A549 (cell line): ENCODE measurements around the gene WNT11. TPM values are rescaled to one million over a fixed set of nuclear protein-coding genes. Genes with fewer than 3 reads are reported as not detected.

Source experiments
- ATAC-seq, 2 experiments: fragments of 200-7000 bp in 1 of 2; fragments of >200 bp in 1 of 2; cut with Nextera tagmentation in 1 of 2; cut with Tn5 transposase in 1 of 2; 3 replicates each; pipeline versions ENCODE4 v1.8.0 to v1.9.1; 2018 to 2020; ENCODE audit warnings: mild to moderate bottlenecking in 1 of 2, moderate library complexity in 1 of 2
- CTCF ChIA-PET: fragments of 300-600 bp; sonication (Branson Sonifier 250); formaldehyde crosslinking; extraction: SDS; loops from one replicate; lab custom pipeline; 2021; ENCODE audit warnings: antibody characterized with exemption, inconsistent platforms; lab: Yijun Ruan, JAX
- POLR2A ChIA-PET: fragments of 350-600 bp; formaldehyde crosslinking; extraction: SDS; loops from one replicate; lab custom pipeline; 2021; ENCODE audit warnings: antibody characterized with exemption, inconsistent platforms; lab: Yijun Ruan, JAX
- DNase-seq, 2 experiments: peaks; one replicate each; pipeline versions ENCODE4 v3.0.0 to v3.0.0-alpha.2; 2011 to 2016; ENCODE audit warnings: low read depth in 1 of 2, low spot score in 1 of 2
- FAIRE-seq: peaks from 2 replicates; lab custom pipeline; 2011; peaks lifted over from hg19 to GRCh38; lab: Jason Lieb, UNC
- H3K27ac ChIP-seq, 2 experiments: fragments of >200 bp; sonication (Bioruptor Twin); formaldehyde crosslinking; 3 replicates each; pipeline ENCODE4 v1.5.1; 2016 to 2017
- H3K4me1 ChIP-seq: fragments of >200 bp; sonication (Bioruptor Twin); formaldehyde crosslinking; 3 replicates; pipeline ENCODE4 v1.6.1; 2016
- H3K4me2 ChIP-seq: fragments of >200 bp; sonication (Bioruptor Twin); formaldehyde crosslinking; 3 replicates; pipeline ENCODE4 v1.6.1; 2016
- H3K4me3 ChIP-seq: fragments of >200 bp; sonication (Bioruptor Twin); formaldehyde crosslinking; 3 replicates; pipeline ENCODE4 v1.5.1; 2016
- H3K9me3 ChIP-seq: fragments of >200 bp; sonication (Bioruptor Twin); formaldehyde crosslinking; 3 replicates; pipeline ENCODE4 v1.6.1; 2016
- CBX2 ChIP-seq: fragments of 200-600 bp; sonication (generic); IDR thresholded peaks from 2 replicates; pipeline ENCODE4 v1.6.1; 2016; ENCODE audit warnings: low read depth, mild to moderate bottlenecking, borderline replicate concordance
- CBX8 ChIP-seq: fragments of 200-600 bp; sonication (generic); IDR thresholded peaks from 2 replicates; pipeline ENCODE4 v1.6.1; 2016
- CTCF ChIP-seq: fragments of >200 bp; sonication (Bioruptor Twin); formaldehyde crosslinking; IDR thresholded peaks from 3 replicates; pipeline ENCODE4 v1.5.1; 2016
- EHF ChIP-seq: fragments of 250-450 bp; sonication (Bioruptor Pico); IDR thresholded peaks from 2 replicates; pipeline ENCODE4 v1.5.0; 2020; ENCODE audit warnings: mild to moderate bottlenecking
- FOXS1 ChIP-seq: fragments of 250-450 bp; sonication (Bioruptor Pico); IDR thresholded peaks from 2 replicates; pipeline ENCODE4 v1.5.0; 2020; ENCODE audit warnings: mild to moderate bottlenecking, moderate library complexity
- GATA3 ChIP-seq: IDR thresholded peaks from 2 replicates; pipeline ENCODE4 v1.6.1; 2012; ENCODE audit warnings: borderline replicate concordance
- HEYL ChIP-seq: fragments of 250-450 bp; sonication (Bioruptor Pico); IDR thresholded peaks from 2 replicates; pipeline ENCODE4 v1.8.0; 2021; ENCODE audit warnings: mild to moderate bottlenecking, moderate library complexity
- HOXB5 ChIP-seq: fragments of 250-450 bp; sonication (Bioruptor Pico); IDR thresholded peaks from 2 replicates; pipeline ENCODE4 v1.5.0; 2020; ENCODE audit warnings: mild to moderate bottlenecking, moderate library complexity
- JUN ChIP-seq, 2 experiments: fragments of >200 bp; sonication (Bioruptor Twin); formaldehyde crosslinking; IDR thresholded peaks; 2 replicates in 1 of 2; 3 replicates in 1 of 2; pipeline ENCODE4 v1.6.1; 2016 to 2017
- JUNB ChIP-seq: fragments of >200 bp; sonication (Bioruptor Twin); formaldehyde crosslinking; IDR thresholded peaks from 2 replicates; pipeline ENCODE4 v1.6.1; 2016
- MYC ChIP-seq: IDR thresholded peaks from 2 replicates; pipeline ENCODE4 v1.6.1; 2012; ENCODE audit warnings: mild to moderate bottlenecking, inconsistent platforms, low read length, improper control_type of control experiment, borderline replicate concordance
- NFE2L2 ChIP-seq: fragments of 150-350 bp; conservative IDR thresholded peaks from 2 replicates; pipeline ENCODE4 v1.6.1; 2014; ENCODE audit warnings: low read length
- NPAS2 ChIP-seq: fragments of 250-450 bp; sonication (Bioruptor Pico); IDR thresholded peaks from 2 replicates; pipeline ENCODE4 v1.8.0; 2022; ENCODE audit warnings: mild to moderate bottlenecking, moderate library complexity, borderline replicate concordance
- RARB ChIP-seq: fragments of 250-450 bp; sonication (Bioruptor Pico); IDR thresholded peaks from 2 replicates; pipeline ENCODE4 v1.8.0; 2021; ENCODE audit warnings: mild to moderate bottlenecking, moderate library complexity
- RCOR1 ChIP-seq: fragments of 150-350 bp; IDR thresholded peaks from 2 replicates; pipeline ENCODE4 v1.6.1; 2014; ENCODE audit warnings: antibody characterized with exemption, low read length, low read depth
- REST ChIP-seq: fragments of 200-600 bp; sonication (generic); IDR thresholded peaks from 2 replicates; pipeline ENCODE4 v1.6.1; 2016; ENCODE audit warnings: antibody characterized with exemption, mild to moderate bottlenecking, moderate library complexity
- RFX5 ChIP-seq: fragments of 450-650 bp; IDR thresholded peaks from 2 replicates; pipeline ENCODE4 v1.7.1; 2014; ENCODE audit warnings: antibody characterized with exemption, mild to moderate bottlenecking, moderate library complexity
- TFCP2L1 ChIP-seq: fragments of 250-450 bp; sonication (Bioruptor Pico); IDR thresholded peaks from 2 replicates; pipeline ENCODE4 v1.5.0; 2021; ENCODE audit warnings: mild to moderate bottlenecking
- USF2 ChIP-seq: fragments of 450-650 bp; IDR thresholded peaks from 2 replicates; pipeline ENCODE4 v1.6.1; 2014; ENCODE audit warnings: antibody characterized with exemption
- WGBS: methylation state at CpG from one replicate; pipeline ENCODE4 v1.1.6; 2017; ENCODE audit errors: missing lambda C conversion rate; 5-methylcytosine and 5-hydroxymethylcytosine counted together
- polyA plus RNA-seq, 4 experiments: library from polyadenylated mRNA; depleted of rRNA in 3 of 4; stranded (reverse); fragments of >200 nt; fragmentation: RNase III in 1 of 4; extraction: RNeasy Plus Mini Kit Qiagen cat#74134 plus additional on column Dnase treatment in 1 of 4; gene quantifications; 2 replicates in 3 of 4; 3 replicates in 1 of 4; pipeline ENCODE4 v1.2.3, GENCODE V29; 2011 to 2017

WNT11 gene
- polyA plus RNA-seq, 2 of the 4 experiments (the other 2 are of a cell fraction): 0.36 to 0.57 TPM

GRCh38 chr11:76181371-76181770 is 24.9 kb downstream of the WNT11 start:
- no peak for ATAC-seq
- no peak overlapping the region for H3K4me3 ChIP-seq

GRCh38 chr11:76179147-76179546 is 27.2 kb downstream of the WNT11 start:
- TF ChIP-seq RCOR1 (no peak), GATA3 (no peak), HEYL (no peak), CBX8 (no peak), TFCP2L1 (CRISPR knock-in tag) (no peak), FOXS1 (CRISPR knock-in tag) (no peak), JUN (IDR thresholded peaks at IDR 0.05) (no peak), RFX5 (no peak), USF2 (no peak), REST (no peak), JUNB (no peak), NFE2L2 (no peak)
- WGBS: 80% methylated on average over 6 of the region's 13 CpGs
- DNase-seq (no peak), ATAC-seq (no peak), FAIRE-seq (no peak)
- CTCF ChIA-PET: interaction anchor here (1.0 to 1.4 kb wide), 3 partner anchors 23 to 28 kb away, joined by 3 to 4 read pairs (median 3); no protein-coding TSS in a partner anchor
- Histone ChIP-seq H3K9me3 (no peaks in the 10 kb centered on the region), H3K4me3 (no peak overlapping the region), H3K4me1 (no peaks in the 10 kb centered on the region), H3K27ac (no peak overlapping the region), H3K4me2 (no peak overlapping the region)
- POLR2A ChIA-PET: no interaction called here

More at GRCh38 chr11:76181371-76181770, 24.9 kb downstream of the WNT11 start:
- H3K27ac ChIP-seq: no peak overlapping the region
- TF ChIP-seq EHF (no peak), REST (no peak), NPAS2 (CRISPR knock-in tag) (no peak), CTCF (no peak), JUN (IDR thresholded peaks at IDR 0.05) (no peak), HOXB5 (CRISPR knock-in tag) (no peak), CBX2 (no peak), MYC (no peak), USF2 (no peak), RARB (CRISPR knock-in tag) (no peak)
- ChIA-PET POLR2A (no interaction called here), CTCF (interaction anchor here (1.5 kb wide), 1 partner anchor 284 kb away, joined by 6 read pairs; no protein-coding TSS in a partner anchor)
- DNase-seq (no peak), FAIRE-seq (no peak)
- 89% methylated on average over 15 of the region's 15 CpGs for WGBS
- H3K9me3 ChIP-seq: no peaks in the 10 kb centered on the region
- no peak overlapping the region for H3K4me2 ChIP-seq
- no peaks in the 10 kb centered on the region for H3K4me1 ChIP-seq
